Measurements from ENCODE around the gene UBC.

Gene UBC

DNA sequence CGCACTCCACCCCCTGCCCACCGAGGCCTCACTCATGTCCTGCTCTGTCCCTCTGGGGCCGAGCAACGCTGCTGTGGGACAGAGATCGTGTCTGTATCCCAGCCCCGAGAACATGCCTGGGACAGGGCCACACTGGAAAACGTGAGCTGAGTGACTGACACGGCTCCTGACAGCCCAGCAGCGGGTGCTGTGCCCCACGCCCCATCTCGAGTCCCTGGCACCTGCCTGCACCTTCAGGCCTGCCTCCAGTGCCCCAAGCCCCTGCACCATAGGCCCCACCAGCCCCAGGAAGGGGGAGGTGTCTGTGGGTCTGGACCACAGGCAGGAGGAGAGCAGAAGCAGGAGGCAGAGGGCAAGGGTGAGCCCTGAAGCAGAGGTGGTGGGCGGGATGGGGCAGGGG lies 34.6 kb upstream of the UBC start:
- Histone ChIP-seq H3K9me3 (no peaks in the 10 kb centered on the region), H3K4me3 (no peak overlapping the region), H3K27ac (peak overlapping the region; percentile 24; the same call in 1 of the 2 replicates), H3K27me3 (no peaks in the 10 kb centered on the region), H3K36me3 (peaks cover 73% of the 10 kb centered on the region), H4K20me1 (peaks cover 59% of the 10 kb centered on the region), H3K4me1 (peaks cover 84% of the 10 kb centered on the region), H3K9ac (no peak overlapping the region), H3K4me2 (peak overlapping the region; percentile 89)
- no peak for TF ChIP-seq Cebpa-rat (IDR thresholded peaks at IDR 0.05)

DNA sequence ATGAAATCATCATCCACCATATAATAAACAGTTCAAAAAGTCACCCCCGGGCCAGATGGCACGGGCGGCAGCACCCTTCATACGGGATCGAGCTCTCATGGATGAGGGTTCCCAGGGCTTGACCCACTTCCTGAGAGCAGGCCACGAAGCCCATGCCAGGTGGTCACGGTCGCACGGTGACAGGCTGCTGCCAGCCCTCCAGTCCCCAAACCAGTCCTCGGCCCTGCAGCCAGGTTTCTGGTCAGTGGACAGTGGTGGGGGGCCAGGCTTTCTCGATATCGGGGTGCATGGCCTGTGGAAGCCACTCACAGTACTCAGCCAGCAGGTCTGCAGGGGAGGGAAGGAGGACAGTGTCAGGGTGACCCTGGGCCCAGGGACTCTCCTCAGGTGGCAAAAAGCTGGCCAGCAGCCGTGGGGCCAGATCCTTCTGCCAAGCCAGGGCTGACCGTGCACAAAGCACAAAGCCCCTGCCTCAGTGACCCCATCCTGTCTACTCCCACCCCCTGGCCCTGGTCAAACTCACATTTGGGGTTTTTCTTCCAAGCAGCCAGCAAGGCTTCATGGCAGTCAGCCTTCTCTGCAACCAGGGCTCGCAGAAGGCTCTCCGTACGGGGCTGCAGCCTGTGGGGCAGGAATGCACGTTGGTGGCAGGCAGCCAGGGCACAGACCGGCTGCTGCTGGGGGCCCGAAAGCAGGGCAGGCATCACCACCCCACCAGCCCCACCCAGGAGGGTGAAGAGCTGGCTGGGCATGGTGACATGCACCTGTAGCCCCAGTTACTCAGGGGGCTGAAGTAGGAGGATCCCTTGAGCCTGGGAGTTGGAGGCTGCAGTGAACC lies 33.3 kb upstream of the UBC start:
- peak overlapping the region; percentile 24 for H3K4me3 ChIP-seq
- peak overlapping the region; percentile 73 for H3K27ac ChIP-seq
- no peak for TF ChIP-seq Cebpa-rat (IDR thresholded peaks at IDR 0.05)
- H3K9me3 ChIP-seq, result no peaks in the 10 kb centered on the region
- H4K20me1 ChIP-seq, result peaks cover 46% of the 10 kb centered on the region
- H3K27me3 ChIP-seq, result no peaks in the 10 kb centered on the region
- H3K4me1 ChIP-seq, result peaks cover 71% of the 10 kb centered on the region
- H3K4me2 ChIP-seq, result peak overlapping the region; percentile 89
- H3K9ac ChIP-seq, result peak overlapping the region; percentile 43
- H3K36me3 ChIP-seq, result peaks cover 75% of the 10 kb centered on the region

GRCh38 chr12:124947013-124947412 lies 32.6 kb upstream of the UBC start:
- peak overlapping the region; percentile 89 for H3K4me2 ChIP-seq
- H3K36me3 ChIP-seq, result peaks cover 79% of the 10 kb centered on the region

GRCh38 chr12:124946447-124946793 lies 32.0 kb upstream of the UBC start:
- Histone ChIP-seq H4K20me1 (peaks cover 32% of the 10 kb centered on the region), H3K27ac (peak overlapping the region; percentile 73; the same call in 1 of the 2 replicates), H3K27me3 (no peaks in the 10 kb centered on the region), H3K9me3 (no peaks in the 10 kb centered on the region), H3K9ac (no peak overlapping the region), H3K4me3 (no peak overlapping the region), H3K4me2 (peak overlapping the region; percentile 89), H3K36me3 (peaks cover 78% of the 10 kb centered on the region), H3K4me1 (peaks cover 57% of the 10 kb centered on the region)
- TF ChIP-seq Cebpa-rat (IDR thresholded peaks at IDR 0.05), result no peak

More at GRCh38 chr12:124947013-124947412, 32.6 kb upstream of the UBC start:
- Histone ChIP-seq H3K4me1 (peaks cover 63% of the 10 kb centered on the region), H3K9me3 (no peaks in the 10 kb centered on the region), H3K9ac (peak overlapping the region; percentile 43; the same call in 1 of the 2 replicates), H3K27ac (peak overlapping the region; percentile 73), H4K20me1 (peaks cover 38% of the 10 kb centered on the region), H3K4me3 (no peak overlapping the region), H3K27me3 (no peaks in the 10 kb centered on the region)
- TF ChIP-seq Cebpa-rat (IDR thresholded peaks at IDR 0.05), result no peak

DNA sequence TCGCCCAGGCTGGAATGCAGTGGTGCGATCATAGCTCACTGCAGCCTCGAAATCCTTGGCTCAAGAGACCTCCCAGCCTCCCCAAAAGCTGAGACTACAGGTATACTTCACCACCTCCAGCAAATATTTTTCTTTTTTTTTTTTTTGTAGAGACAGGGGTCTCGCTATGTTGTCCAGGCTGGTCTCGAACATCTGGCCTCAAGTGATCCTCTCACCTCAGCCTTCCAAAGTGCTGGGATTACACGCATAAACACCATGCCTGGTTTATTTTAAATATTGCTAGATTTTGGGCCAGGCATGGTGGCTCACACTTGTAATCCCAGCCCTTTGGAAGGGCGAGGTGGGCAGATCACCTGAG lies 26.7 kb upstream of the UBC start:
- peak overlapping the region; percentile 79; the same call in 1 of the 2 replicates for H3K9ac ChIP-seq
- peak overlapping the region; percentile 86 for H3K4me2 ChIP-seq
- H3K36me3 ChIP-seq, result peaks cover 35% of the 10 kb centered on the region
- peak overlapping the region; percentile 66 for H3K4me3 ChIP-seq
- peak overlapping the region; percentile 89 for H3K27ac ChIP-seq
- H4K20me1 ChIP-seq, result no peaks in the 10 kb centered on the region
- H3K4me1 ChIP-seq, result peaks cover 49% of the 10 kb centered on the region
- TF ChIP-seq Cebpa-rat (IDR thresholded peaks at IDR 0.05), result no peak
- no peaks in the 10 kb centered on the region for H3K27me3 ChIP-seq
- H3K9me3 ChIP-seq, result no peaks in the 10 kb centered on the region

DNA sequence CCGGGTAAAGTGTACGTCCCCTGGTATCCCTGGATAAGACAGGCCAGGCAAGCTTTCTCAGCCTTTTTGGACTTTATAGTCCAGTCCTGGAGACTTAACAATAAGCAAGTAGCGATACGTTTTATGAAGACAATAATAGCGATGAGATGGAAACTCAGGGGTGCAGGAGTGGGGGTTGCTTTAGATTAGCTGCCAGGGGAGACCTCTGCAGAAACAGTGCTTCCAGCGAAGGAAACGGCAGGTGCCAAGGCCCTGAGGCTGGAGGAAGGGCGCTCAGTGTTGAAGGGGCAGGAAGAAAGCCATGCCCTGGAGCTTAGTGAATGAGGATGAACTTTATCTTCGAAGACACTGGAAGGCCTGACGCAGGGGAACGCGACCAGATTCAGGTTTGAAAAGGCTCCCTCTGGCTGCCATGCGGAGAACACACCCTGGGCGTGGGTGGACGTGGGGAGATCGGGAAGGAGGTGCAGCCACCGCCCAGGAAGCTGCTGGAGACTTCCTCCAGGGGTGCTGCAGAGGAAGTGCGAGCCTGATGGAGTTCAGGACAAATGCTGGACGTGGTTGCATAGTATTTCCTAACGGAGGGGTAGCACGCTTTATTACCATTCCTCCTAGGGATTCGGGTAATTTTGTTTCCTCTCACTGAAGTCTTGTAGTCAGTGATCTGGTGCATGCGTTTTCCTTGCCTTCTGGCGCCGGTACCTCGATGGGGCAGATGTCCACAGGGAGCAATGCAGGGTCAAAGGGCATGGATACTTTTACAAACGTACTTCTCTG lies 26.1 kb upstream of the UBC start:
- H3K4me1 ChIP-seq, result peaks cover 48% of the 10 kb centered on the region
- no peaks in the 10 kb centered on the region for H3K9me3 ChIP-seq
- H3K4me2 ChIP-seq, result peak overlapping the region; percentile 86
- H3K9ac ChIP-seq, result peak overlapping the region; percentile 79; the same call in 1 of the 2 replicates
- H3K4me3 ChIP-seq, result peak overlapping the region; percentile 66
- H3K36me3 ChIP-seq, result peaks cover 30% of the 10 kb centered on the region
- H3K27me3 ChIP-seq, result no peaks in the 10 kb centered on the region
- H4K20me1 ChIP-seq, result no peaks in the 10 kb centered on the region
- TF ChIP-seq Cebpa-rat (IDR thresholded peaks at IDR 0.05), result no peak
- H3K27ac ChIP-seq, result peak overlapping the region; percentile 89

DNA sequence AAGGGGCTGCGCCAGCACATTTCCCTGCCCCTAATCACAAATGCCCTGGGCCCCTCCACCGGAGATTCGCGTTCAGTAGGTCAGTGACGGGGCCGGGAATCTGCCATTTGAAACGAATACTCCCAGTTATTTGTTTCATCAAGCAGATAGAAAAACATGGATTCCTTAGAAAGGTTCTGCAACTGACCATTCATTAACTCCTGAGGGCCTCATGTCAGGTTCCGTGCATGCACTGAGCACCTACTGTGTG lies 25.6 kb upstream of the UBC start:
- Histone ChIP-seq H3K4me1 (peaks cover 48% of the 10 kb centered on the region), H3K4me3 (peak overlapping the region; percentile 66), H3K27me3 (no peaks in the 10 kb centered on the region)

DNA sequence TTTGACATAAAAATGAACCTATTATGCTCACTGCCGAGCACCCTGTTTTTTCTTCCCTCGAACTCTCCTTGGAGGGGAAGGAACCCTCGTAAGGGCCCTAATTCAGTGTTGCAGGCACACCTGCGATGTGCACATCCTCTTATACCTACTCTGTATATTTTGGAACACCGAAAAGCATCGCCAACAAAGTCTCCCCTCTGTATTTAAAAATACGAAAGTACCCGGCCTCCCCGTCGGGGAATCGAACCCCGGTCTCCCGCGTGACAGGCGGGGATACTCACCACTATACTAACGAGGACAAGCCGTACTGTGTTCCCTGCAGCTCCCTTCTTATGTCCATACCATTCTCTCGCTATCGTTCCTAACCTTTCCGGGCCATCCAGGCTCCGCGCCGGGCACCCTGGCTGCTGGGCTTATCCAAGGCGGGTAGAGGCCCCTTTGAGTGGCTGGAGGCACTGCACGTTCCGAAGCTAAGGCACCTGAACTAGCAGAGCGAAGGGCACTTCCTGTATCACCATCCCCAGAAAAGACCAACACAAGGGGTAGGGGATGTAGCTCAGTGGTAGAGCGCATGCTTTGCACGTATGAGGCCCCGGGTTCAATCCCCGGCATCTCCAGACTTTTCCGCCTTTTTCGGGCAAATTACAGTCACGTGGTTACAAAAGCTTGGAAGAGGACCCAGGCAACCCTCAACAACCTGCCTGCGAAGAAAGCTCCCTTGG lies 25.1 kb upstream of the UBC start:
- Histone ChIP-seq H3K36me3 (peaks cover 22% of the 10 kb centered on the region), H3K9me3 (no peaks in the 10 kb centered on the region), H3K4me1 (peaks cover 48% of the 10 kb centered on the region), H3K9ac (peak overlapping the region; percentile 79), H3K27ac (peak overlapping the region; percentile 89), H3K27me3 (no peaks in the 10 kb centered on the region), H3K4me2 (peak overlapping the region; percentile 86), H3K4me3 (peak overlapping the region; percentile 66), H4K20me1 (no peaks in the 10 kb centered on the region)
- no peak for TF ChIP-seq Cebpa-rat (IDR thresholded peaks at IDR 0.05)

More for the DNA sequence above, 25.6 kb upstream of the UBC start:
- Histone ChIP-seq H3K9me3 (no peaks in the 10 kb centered on the region), H3K4me2 (peak overlapping the region; percentile 86), H4K20me1 (no peaks in the 10 kb centered on the region), H3K27ac (peak overlapping the region; percentile 89), H3K9ac (peak overlapping the region; percentile 79; the same call in 1 of the 2 replicates), H3K36me3 (peaks cover 26% of the 10 kb centered on the region)
- no peak for TF ChIP-seq Cebpa-rat (IDR thresholded peaks at IDR 0.05)

GRCh38 chr12:124939079-124939420 lies 24.6 kb upstream of the UBC start:
- peak overlapping the region; percentile 89 for H3K27ac ChIP-seq
- no peaks in the 10 kb centered on the region for H3K9me3 ChIP-seq
- peak overlapping the region; percentile 66 for H3K4me3 ChIP-seq
- H3K4me2 ChIP-seq, result peak overlapping the region; percentile 86
- H3K36me3 ChIP-seq, result peaks cover 17% of the 10 kb centered on the region
- no peaks in the 10 kb centered on the region for H3K27me3 ChIP-seq
- no peaks in the 10 kb centered on the region for H4K20me1 ChIP-seq
- peak overlapping the region; percentile 79 for H3K9ac ChIP-seq
- peaks cover 48% of the 10 kb centered on the region for H3K4me1 ChIP-seq
- TF ChIP-seq Cebpa-rat (IDR thresholded peaks at IDR 0.05), result no peak
